Measurements from ENCODE around the gene NEUROD4.

DNA sequence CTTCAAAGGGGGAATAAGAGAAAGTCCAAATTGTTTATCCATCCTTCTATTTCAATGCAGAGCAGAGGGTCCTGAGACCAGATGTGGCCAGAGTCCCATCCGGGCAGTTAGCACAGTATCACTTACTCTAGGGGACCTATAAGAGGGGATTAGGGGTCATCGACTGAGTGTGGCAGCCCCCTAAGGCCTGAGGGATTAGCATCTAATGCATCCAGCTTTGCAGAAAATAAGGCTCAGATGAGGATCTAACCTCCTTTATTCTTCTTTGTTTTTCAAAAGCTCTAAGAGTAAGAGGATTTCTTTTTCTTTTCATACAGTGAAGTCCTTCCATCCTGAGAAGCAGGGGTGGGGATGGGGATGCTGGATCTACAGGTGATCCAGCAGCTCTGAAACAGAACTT is 43.5 kb downstream of the NEUROD4 start:
- TF ChIP-seq EZH2 (IDR thresholded peaks at IDR 0.05; ENCODE audit: low read length, missing control alignments) (no peak), CTCF (conservative IDR thresholded peaks at IDR 0.05 in 1 of 2, IDR thresholded peaks at IDR 0.05 in 1 of 2; ENCODE audit: low read depth in 1 of 2, low read length in 2 of 2) (no peak)
